ENCODE data around the gene ATF3.

The ATF3 gene

GRCh38 chr1:212608959-212609700 is 569 bp downstream of the ATF3 start:
- peak in 2 of 3 donors; percentile 18 to 40 for DNase-seq (ENCODE audit: low read depth in 3 of 3)

- no peak for DNase-seq (ENCODE audit: low read depth in 3 of 3)
These were observed 1.4 kb downstream of the ATF3 start for GRCh38 chr1:212609701-212610574.

GRCh38 chr1:212610575-212610967 is 2.0 kb downstream of the ATF3 start:
- DNase-seq (ENCODE audit: low read depth in 3 of 3): no peak

GRCh38 chr1:212611000-212611948 is 2.7 kb downstream of the ATF3 start:
- DNase-seq (ENCODE audit: low read depth in 3 of 3): no peak

- no peak for DNase-seq (ENCODE audit: low read depth in 3 of 3)
These were observed 3.7 kb downstream of the ATF3 start for GRCh38 chr1:212612041-212612961.

DNA sequence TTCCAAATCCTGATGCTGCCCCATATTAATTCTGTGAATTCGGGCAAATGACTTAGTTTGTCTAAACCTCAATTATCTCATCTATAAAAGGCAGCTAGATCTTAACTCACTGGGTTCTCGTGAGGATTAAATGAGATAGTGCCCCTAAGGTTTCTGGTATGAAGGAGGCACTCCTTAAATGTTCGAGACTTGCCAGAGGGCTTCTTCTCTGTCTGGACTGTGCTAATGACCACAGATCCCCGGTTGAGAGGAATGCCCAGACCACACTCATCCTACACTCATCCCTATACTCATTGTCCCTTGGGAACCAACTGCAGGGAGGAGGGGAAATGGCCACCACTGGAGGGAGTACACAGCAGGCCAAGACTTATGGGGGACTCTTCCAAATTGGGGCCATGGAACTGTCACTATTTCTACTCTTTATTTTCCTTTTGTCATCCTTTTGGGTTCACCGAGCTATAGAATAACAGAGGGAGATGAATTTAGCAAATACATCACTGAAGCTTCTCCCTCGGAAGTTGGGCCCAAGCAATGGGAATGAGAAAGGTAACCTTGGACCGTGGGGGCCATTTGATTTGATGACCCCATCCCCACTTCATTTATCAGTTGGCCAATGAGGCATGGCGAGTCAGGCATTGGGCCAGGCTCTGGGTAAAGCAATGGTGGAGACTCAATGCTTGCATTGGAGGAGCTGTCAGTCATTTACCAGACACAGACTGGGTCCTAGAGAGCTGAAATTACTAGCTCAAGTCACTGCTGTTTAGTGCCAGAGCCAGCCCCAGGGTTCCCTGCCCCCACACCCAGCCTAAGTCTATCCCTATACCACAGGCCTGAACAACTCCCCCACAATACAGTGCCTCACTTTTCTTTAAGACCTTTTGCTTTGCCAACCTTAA is 5.1 kb downstream of the ATF3 start:
- DNase-seq (ENCODE audit: low read depth in 3 of 3): no peak

DNA sequence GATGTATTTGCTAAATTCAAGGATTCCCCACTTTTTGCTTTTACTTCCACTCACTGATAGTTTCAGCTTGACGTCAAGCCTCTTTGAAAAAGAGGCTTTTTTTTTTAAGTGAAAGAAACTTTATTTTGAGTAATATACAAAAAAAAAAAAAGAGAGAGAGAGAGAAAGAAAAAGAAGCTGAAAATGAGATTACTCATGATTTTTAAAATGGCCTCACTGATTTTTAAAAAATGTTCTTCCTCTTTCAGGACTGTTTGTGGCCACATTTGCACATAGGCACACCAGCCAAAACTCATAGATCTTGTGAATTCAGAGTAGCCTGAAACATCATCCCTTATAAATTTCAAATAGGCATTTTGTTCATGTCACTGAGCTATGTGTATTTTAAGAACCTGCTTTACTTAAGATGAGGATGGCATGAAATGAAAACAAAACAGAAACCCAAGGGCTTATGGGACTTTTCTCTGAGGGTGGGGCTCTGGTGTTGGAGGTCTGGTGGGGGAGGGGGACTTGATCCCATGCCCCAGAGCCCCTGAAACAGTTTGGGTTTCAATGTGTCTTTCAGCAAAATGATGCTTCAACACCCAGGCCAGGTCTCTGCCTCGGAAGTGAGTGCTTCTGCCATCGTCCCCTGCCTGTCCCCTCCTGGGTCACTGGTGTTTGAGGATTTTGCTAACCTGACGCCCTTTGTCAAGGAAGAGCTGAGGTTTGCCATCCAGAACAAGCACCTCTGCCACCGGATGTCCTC is 6.1 kb downstream of the ATF3 start:
- DNase-seq (ENCODE audit: low read depth in 3 of 3): no peak

- DNase-seq (ENCODE audit: low read depth in 3 of 3): no peak
These were observed 6.6 kb downstream of the ATF3 start for GRCh38 chr1:212615201-212615470.

DNA sequence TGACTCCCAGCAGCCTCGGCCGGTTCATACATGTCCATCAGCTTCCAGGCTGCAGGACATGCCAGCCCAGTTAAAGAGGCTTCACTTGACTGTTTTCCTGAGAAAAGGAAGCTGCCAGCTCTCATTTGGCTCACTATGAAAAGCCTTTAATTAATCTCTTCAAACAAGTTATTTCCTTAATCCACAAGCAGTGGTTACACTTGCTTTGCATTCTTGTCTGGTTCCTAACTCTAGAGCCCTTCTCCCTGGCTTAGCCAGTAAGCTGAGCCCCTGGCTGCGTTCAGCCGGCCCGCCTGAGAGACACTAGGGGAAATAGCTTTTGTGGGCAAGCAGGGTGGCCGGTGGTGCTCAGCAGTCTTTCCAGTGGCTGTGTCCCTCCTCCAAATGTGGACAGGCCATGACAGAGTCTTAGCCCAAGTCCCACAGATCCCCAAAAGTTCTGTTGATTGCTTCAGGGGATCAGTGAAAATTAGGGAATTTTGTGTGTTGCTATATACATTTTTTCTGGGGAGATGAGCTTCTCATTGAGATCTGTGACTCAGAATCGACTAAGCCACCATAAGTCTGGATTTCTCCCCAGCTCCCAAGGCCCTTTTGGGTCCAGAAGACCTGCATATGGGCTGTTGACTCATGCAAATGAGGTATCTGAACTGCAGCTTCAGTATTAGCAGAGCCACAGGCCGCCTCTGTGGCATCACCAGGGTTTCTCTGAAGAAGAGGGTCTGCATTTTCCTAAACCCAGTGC is 10.1 kb downstream of the ATF3 start:
- no peak for DNase-seq (ENCODE audit: low read depth in 3 of 3)

DNA sequence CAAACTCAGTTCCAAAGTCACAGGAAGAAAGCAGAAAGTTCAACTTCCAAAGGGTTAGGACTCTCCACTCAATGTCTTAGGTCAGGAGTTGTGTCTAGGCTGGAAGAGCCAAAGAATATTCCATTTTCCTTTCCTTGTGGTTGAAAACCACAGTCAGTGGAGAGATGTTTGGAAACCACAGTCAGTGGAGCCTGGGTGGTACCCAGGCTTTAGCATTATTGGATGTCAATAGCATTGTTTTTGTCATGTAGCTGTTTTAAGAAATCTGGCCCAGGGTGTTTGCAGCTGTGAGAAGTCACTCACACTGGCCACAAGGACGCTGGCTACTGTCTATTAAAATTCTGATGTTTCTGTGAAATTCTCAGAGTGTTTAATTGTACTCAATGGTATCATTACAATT is 11.7 kb downstream of the ATF3 start:
- no peak for DNase-seq (ENCODE audit: low read depth in 3 of 3)

DNA sequence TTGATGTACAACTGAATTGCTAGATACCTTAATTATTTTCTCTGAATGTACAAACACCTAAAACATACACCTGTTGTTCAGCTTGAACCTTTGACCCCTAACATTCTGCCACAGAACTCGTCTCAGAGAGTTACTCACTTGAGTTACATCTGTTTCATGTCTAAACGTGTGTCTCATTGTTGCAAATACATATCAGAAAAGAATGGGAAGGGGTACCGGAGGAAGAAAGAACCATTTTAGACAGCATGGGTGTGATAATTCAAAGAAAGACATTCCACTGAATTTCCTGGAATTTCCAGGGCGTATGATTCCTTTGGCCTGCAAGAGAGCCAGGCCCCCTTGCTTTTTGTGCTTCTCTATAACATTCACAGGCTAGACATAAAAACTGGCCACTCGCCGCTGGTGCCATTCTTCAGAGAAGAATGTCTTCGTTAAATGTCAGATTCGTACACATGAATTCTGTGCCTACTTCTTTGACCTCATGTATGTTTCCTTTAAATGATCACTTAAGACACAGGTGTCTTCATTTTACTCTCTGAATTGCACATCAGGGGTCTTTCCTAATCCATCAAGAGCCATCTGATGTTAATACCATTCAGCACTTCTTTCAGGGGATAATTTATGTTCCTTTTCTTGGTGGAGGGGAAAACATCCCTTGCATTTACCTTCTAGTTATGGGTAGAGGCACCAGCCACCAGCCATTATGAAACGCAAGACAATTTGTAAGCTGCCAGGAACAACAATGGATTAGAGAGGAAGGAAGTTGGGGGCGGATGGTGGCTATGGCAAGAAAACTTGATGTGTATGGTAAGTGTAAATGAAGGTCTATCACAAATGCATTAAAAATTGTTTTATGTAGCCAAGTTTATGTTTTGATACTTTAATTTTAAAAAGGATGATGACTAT is 12.7 kb downstream of the ATF3 start:
- no peak for DNase-seq (ENCODE audit: low read depth in 3 of 3)

GRCh38 chr1:212621949-212622305 is 13.4 kb downstream of the ATF3 start:
- DNase-seq (ENCODE audit: low read depth in 3 of 3): no peak

DNA sequence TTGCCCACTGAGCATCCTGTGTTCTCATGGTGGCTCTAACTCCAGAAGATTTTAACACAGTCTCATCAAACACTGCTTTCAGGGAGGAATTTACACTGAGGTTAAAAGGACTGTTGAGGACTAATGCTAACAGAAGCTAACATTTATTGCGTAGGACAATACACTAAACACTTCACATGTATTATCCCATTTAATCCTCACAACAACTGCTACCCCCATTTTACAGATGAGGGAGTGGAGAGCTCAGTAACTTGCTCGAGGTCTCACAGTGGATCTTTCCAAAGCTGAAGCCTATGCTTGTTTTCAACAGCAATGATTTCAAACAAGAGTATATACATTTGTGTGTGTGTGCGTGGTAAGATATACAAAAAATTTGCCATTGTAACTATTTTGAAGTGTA is 13.9 kb downstream of the ATF3 start:
- no peak for DNase-seq (ENCODE audit: low read depth in 3 of 3)

GRCh38 chr1:212622906-212623305 is 14.3 kb downstream of the ATF3 start:
- no peak for DNase-seq (ENCODE audit: low read depth in 3 of 3)

DNA sequence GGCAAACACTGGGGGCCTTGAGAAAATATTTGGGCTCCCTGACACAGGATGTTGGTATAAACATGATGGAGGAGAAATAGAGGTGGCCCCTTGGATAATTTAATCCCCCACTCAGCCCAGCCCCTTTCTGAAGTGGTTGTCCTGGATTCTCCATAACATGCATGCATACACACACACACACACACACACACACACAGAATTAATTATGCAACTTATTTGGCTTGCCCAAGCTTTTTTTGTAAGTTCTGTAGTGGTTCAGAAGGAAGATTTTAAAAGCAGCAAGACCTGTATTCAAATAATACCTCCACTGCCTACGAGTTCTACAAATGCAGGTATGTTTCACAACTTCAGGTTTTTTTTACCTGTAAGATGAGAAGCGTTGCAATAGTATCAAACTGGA is 15.0 kb downstream of the ATF3 start:
- no peak for DNase-seq (ENCODE audit: low read depth in 3 of 3)

GRCh38 chr1:212624976-212625501 is 16.5 kb downstream of the ATF3 start:
- no peak for DNase-seq (ENCODE audit: low read depth in 3 of 3)

DNA sequence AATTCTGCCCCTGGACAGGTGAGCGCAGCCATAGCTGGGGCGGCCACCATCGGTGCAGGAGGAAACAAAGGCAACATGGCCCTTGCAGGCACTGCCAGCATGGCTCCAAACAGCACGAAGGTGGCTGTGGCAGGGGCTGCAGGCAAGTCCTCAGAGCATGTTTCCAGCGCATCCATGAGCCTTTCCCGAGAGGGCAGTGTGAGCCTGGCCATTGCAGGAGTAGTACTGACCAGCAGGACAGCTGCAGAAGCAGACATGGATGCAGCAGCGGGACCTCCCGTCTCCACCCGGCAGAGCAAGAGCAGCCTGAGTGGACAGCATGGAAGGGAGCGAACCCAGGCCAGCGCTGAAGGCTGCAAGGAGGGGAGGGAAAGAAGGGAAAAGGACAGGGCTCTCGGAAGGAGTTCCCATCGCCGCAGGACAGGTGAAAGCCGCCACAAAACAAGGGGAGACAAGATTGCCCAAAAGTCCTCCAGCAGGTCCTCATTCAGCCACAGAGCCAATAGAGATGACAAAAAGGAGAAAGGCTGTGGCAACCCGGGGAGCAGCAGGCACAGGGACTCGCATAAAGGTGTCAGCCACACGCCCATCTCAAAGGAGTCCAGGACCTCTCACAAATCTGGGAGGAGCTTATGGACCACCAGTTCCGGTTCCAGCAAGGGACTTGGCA is 17.4 kb downstream of the ATF3 start:
- DNase-seq (ENCODE audit: low read depth in 3 of 3): no peak
